Lower lobe of right lung (tissue), 2 donors: ENCODE measurements around the gene ECD. TPM values are rescaled to one million over a fixed set of nuclear protein-coding genes. Genes with fewer than 3 reads are reported as not detected.

Experiments used
- ATAC-seq, 2 donors: fragments of 200-7000 bp; cut with Tn5 transposase; one replicate each; pipeline ENCODE4 v1.9.1; 2020 to 2022; ENCODE audit warnings: mild to moderate bottlenecking in 2 of 2, moderate library complexity in 2 of 2
- DNase-seq: peaks from one replicate; pipeline ENCODE4 v3.0.0-alpha.2; 2020
- H3K27ac ChIP-seq: fragments of 200-600 bp; one replicate; pipeline ENCODE4 v1.8.0; 2022
- H3K27me3 ChIP-seq: fragments of 200-600 bp; one replicate; pipeline ENCODE4 v1.8.0; 2022; ENCODE audit warnings: low read depth
- H3K36me3 ChIP-seq: fragments of 200-600 bp; one replicate; pipeline ENCODE4 v1.8.0; 2022; ENCODE audit warnings: mild to moderate bottlenecking
- H3K4me1 ChIP-seq: fragments of 200-600 bp; one replicate; pipeline ENCODE4 v1.8.0; 2022
- H3K4me3 ChIP-seq: fragments of 200-600 bp; one replicate; pipeline ENCODE4 v1.8.0; 2022; ENCODE audit warnings: mild to moderate bottlenecking
- H3K9me3 ChIP-seq: fragments of 200-600 bp; one replicate; pipeline ENCODE4 v1.8.0; 2022
- intact Hi-C: fragments of 100-400 bp; cut with DNase I; formaldehyde crosslinking; loops from one replicate; pipeline ENCODE4 v1.11.0; 2022
- total RNA-seq: library from RNA; stranded (reverse); fragmentation: NEBNext Ultra II Directional; extraction: Animal tissue kit (Norgen Biotek cat#: 25700); gene quantifications from one replicate; pipeline ENCODE4 v1.2.1, GENCODE V29; 2021
- TF ChIP-seq, protein P1 (sequence below): fragments of 200-600 bp; IDR thresholded peaks from one replicate; pipeline ENCODE4 v1.8.0; 2022; ENCODE audit warnings: antibody characterized with exemption, mild to moderate bottlenecking
- donor health status: DM: no; HTN: yes; CAD: no; lungs with severe emphysema.

Gene ECD
- total RNA-seq, 1 donor from 2014 or later: 26.3 TPM

DNA sequence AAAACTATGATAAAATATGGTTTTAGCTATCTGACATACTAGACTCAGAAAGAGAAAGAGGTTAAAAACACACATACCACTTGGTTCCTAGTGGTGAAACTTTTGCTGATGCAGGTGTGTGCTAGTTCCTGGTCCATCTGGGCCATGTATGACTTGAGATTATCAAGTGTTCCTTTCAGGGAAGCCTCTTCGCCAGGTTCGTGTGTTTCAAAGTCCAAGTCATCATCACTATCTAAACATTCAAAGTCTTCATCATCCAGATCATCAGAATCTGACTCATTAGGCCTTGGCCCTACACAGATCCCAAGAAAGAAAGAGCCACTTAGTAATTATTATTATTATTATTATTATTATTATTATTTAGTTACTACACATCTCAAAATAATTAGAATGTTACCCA is 31.2 kb downstream of the ECD start:
- DNase-seq (no peak), ATAC-seq (no peak)
- no peaks in the 10 kb centered on the region for H3K27me3 ChIP-seq
- peaks cover 100% of the 10 kb centered on the region for H3K36me3 ChIP-seq
- intact Hi-C loops: no loop called here
- H3K27ac ChIP-seq: no peak overlapping the region
- no peaks in the 10 kb centered on the region for H3K9me3 ChIP-seq
- no peaks in the 10 kb centered on the region for H3K4me1 ChIP-seq
- H3K4me3 ChIP-seq: no peak overlapping the region
- TF ChIP-seq, protein P1, sequence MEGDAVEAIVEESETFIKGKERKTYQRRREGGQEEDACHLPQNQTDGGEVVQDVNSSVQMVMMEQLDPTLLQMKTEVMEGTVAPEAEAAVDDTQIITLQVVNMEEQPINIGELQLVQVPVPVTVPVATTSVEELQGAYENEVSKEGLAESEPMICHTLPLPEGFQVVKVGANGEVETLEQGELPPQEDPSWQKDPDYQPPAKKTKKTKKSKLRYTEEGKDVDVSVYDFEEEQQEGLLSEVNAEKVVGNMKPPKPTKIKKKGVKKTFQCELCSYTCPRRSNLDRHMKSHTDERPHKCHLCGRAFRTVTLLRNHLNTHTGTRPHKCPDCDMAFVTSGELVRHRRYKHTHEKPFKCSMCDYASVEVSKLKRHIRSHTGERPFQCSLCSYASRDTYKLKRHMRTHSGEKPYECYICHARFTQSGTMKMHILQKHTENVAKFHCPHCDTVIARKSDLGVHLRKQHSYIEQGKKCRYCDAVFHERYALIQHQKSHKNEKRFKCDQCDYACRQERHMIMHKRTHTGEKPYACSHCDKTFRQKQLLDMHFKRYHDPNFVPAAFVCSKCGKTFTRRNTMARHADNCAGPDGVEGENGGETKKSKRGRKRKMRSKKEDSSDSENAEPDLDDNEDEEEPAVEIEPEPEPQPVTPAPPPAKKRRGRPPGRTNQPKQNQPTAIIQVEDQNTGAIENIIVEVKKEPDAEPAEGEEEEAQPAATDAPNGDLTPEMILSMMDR: no peak

DNA sequence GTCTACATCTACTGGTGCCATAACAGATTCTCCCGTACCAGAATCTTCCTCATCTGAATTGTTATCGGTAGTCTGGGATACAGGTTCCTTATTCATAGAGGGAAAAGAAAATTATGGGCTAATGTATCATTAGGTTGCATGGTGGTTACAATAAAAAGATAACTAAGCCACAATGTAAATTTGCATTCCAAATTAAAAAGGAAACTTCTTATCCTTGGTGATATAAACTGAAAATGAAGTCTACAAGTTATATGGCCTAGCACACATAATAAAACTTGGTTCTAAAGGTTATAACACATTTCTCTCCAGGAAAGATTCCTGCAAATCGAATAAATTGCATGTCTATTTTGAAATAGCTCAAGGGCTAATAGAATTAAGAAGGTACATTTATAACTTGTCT is 33.1 kb downstream of the ECD start:
- intact Hi-C loops: no loop called here
- ATAC-seq (no peak), DNase-seq (no peak)

DNA sequence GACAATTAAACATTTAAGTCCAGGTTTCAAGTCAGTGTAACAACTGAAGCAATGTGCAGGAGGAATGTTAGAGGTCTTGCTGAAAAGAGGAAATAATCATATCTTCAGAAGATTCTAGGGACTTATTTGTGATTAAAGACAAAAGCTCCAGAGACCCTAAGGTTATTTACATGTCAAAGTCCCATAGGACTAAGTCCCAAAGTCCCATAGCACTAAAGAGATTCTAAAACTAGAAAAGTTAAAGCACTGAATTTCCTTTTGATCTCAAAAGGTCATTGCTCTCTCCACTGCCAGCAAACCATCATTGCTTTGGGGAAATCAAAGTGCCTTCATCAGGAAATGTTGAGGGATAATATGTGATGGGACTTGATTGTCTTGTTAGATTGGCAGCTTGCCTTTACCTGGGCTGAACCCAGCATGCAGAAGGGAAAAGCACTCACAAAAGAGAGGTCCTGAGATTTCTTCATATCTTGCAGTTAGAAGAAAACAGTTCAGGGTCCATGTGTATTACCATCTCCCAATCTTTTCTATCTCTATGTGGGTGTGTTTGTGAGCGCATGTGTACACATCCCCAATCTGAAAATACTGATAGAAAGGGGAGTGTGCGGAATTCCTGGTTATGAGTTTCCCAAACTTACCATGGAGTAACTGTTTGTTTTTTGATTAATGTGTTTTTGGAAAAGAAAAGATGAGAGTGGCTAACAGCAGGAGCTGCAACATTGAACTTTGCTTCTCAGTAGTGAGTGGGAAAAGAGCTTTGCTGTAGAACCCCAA is 35.7 kb downstream of the ECD start:
- no peaks in the 10 kb centered on the region for H3K4me1 ChIP-seq
- DNase-seq: no peak
- ATAC-seq: no peak
- H3K27ac ChIP-seq: no peak overlapping the region
- intact Hi-C loops: no loop called here
- H3K9me3 ChIP-seq: no peaks in the 10 kb centered on the region
- TF ChIP-seq, protein P1: no peak
- H3K4me3 ChIP-seq: no peak overlapping the region
- H3K27me3 ChIP-seq: no peaks in the 10 kb centered on the region
- H3K36me3 ChIP-seq: peaks cover 100% of the 10 kb centered on the region

More for the DNA sequence above, 33.1 kb downstream of the ECD start:
- Histone ChIP-seq H3K27me3 (no peaks in the 10 kb centered on the region), H3K4me1 (no peaks in the 10 kb centered on the region), H3K36me3 (peaks cover 100% of the 10 kb centered on the region), H3K4me3 (no peak overlapping the region), H3K27ac (no peak overlapping the region), H3K9me3 (no peaks in the 10 kb centered on the region)
- TF ChIP-seq, protein P1: no peak

DNA sequence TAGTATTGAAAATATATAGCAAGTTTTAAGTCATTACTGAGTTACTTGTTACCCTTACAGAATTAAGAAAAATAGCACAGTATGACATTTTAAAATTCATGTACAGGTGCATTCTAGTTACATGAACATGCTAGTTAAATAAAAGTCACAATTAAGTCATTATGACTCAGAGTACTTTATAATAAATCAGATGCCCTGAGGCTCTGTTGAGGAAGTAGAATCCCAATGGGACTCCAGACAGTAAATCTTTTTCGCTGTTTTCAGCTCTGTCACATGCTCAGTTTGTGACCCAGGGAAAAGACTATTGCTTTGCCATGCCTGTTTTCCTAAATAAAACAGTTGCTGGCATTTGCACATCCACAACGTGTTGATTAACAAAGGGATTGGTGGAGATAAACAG is 36.5 kb downstream of the ECD start:
- intact Hi-C loops: no loop called here
- TF ChIP-seq, protein P1: no peak
- peaks cover 100% of the 10 kb centered on the region for H3K36me3 ChIP-seq
- H3K4me3 ChIP-seq: no peak overlapping the region
- ATAC-seq (no peak), DNase-seq (no peak)
- no peaks in the 10 kb centered on the region for H3K27me3 ChIP-seq
- no peaks in the 10 kb centered on the region for H3K4me1 ChIP-seq
- no peak overlapping the region for H3K27ac ChIP-seq
- H3K9me3 ChIP-seq: no peaks in the 10 kb centered on the region

DNA sequence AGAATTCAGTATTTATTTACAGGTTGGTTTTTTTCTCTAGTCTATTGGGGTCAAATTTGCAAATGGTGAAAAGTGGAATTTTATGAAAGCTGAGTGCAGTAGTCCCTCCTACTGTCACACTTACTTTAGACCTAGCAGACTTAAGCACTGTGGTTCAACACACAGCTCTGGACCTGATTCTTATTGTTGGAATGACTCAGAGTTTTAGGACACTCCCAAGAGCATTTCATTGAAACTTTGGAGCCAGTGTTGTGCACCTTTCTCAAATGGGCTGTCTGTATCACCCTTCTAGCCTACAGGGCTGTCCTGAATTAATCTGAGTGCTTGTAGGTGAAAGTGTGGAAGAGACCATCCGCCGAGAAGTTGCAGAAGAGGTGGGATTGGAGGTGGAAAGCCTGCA is 41.5 kb downstream of the ECD start:
- intact Hi-C loops: no loop called here
- no peak overlapping the region for H3K4me3 ChIP-seq
- no peaks in the 10 kb centered on the region for H3K4me1 ChIP-seq
- no peaks in the 10 kb centered on the region for H3K9me3 ChIP-seq
- TF ChIP-seq, protein P1: no peak
- H3K27me3 ChIP-seq: no peaks in the 10 kb centered on the region
- peaks cover 88% of the 10 kb centered on the region for H3K36me3 ChIP-seq
- ATAC-seq (no peak), DNase-seq (no peak)
- no peak overlapping the region for H3K27ac ChIP-seq
